GM21360 (cell line): ENCODE data around the gene EID1.
"Not testable (repeated sequence)": the region's sequence is repeated elsewhere in the genome, so short reads cannot be mapped to it uniquely, and the experiment has no call there.

Experiments used
- ATAC-seq: cut with Tn5 transposase; IDR thresholded peaks from one replicate; pipeline ENCODE4 v1.9.1; 2021; ENCODE audit warnings: mild to moderate bottlenecking, moderate library complexity; ENCODE audit not compliant: unreplicated experiment

EID1 gene

DNA sequence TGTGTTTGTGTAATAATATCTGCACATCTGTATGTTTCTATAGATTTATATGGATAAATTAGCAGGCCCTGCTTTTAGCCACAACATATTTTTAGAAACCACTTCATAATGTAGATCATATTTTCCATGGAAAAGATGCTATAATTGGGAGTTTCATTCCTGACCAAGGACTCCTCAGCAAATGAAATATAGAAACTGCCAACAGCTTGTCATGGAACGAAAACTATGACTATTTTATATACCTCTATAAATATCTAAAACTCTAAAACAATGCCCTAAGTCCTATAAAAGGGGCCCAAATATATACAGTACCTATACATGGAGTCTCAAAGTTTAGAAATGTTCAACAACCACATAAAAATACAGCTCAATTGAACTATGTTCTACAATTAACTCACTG lies 27.9 kb downstream of the EID1 start:
- no peak for ATAC-seq

GRCh38 chr15:48909313-48909712 lies 31.4 kb downstream of the EID1 start:
- ATAC-seq = not testable (repeated sequence)

DNA sequence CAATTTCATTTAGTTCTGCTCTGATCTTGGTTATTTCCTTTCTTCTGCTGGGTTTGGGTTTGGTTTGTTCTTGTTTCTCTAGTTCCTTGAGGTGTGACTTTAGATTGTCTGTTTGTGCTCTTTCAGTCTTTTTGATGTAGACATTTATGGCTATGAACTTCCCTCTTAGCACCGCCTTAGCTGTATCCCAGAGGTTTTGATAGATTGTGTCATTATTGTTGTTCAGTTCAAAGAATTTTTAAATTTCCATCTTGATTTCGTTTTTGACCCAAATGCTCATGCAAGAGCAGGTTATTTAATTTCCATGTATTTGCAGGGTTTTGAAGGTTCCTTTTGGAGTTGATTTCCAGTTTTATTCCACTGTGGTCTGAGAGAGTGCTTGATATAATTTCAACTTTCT lies 32.6 kb downstream of the EID1 start:
- ATAC-seq = not testable (repeated sequence)

GRCh38 chr15:48913141-48913540 lies 35.2 kb downstream of the EID1 start:
- no peak for ATAC-seq

DNA sequence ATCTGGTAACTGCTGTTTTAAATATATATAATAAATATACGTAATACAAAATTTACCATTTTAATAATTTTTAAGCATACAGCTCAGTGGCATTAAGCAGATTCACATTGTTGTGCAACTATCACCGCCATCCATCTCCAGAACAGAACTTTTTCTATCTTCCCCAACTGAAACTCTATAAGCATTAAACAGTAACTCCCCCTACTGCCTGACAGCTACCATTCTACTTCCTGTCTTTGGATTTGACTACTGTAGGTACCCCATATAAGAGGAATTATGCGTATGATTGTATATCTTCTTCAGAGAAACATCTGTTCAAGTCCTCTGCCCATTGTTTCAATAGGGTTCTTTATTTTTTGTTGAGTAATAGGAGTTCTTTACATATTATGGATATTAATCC lies 36.8 kb downstream of the EID1 start:
- no peak for ATAC-seq

- ATAC-seq = no peak
Observed at GRCh38 chr15:48915861-48916260, 37.9 kb downstream of the EID1 start.

- ATAC-seq = no peak
Observed at GRCh38 chr15:48916721-48917120, 38.8 kb downstream of the EID1 start.

- ATAC-seq = no peak
Observed at GRCh38 chr15:48922046-48922445, 44.1 kb downstream of the EID1 start.

- ATAC-seq = no peak
Observed at GRCh38 chr15:48924528-48925393, 46.8 kb downstream of the EID1 start.

DNA sequence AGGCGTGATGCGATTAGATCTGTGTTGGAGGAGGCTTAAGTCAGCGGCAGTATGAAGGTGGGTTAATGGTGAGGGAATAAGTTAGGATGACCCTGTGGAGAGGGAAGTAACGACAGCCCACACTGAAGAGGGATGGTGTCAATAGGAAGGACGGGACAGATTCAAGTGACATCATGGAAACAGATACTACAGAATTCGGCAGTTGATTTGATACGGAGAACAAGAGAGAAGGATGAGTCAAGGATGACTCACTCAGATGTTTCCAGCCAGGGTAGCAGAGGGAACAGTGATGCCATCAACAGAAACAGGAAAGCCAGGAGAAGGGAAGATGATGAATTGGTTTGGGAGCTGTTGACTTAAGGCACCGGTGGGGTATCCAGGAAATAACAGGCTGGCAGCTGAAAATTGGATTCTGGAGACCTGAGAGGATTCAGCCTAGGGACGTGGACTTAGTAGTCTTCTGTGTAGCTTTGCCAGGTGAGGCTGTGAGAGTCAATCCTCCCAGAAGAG lies 47.8 kb downstream of the EID1 start:
- ATAC-seq = no peak

GRCh38 chr15:48928877-48929538 lies 51.1 kb downstream of the EID1 start:
- ATAC-seq = no peak

- no peak for ATAC-seq
Observed at GRCh38 chr15:48929661-48930060, 51.7 kb downstream of the EID1 start.
